Ovary (tissue), 3 donors: ENCODE data around the gene LGALS7B.

Experiments
- EP300 ChIP-seq: sonication (generic); formaldehyde crosslinking; IDR thresholded peaks from one replicate; pipeline ENCODE4 v1.6.1; 2017; ENCODE audit warnings: antibody characterized with exemption
- POLR2A ChIP-seq: fragments of 450-650 bp; IDR thresholded peaks from one replicate; pipeline ENCODE4 v1.6.1; 2017; ENCODE audit warnings: antibody characterized with exemption, mild to moderate bottlenecking, moderate library complexity
- TF ChIP-seq, protein P1 (sequence below), 3 donors: fragments of 450-650 bp in 2 of 3; fragments of 200-600 bp in 1 of 3; IDR thresholded peaks; one replicate each; pipeline versions ENCODE4 v1.5.1 to v1.8.0; 2016 to 2022; ENCODE audit warnings: antibody characterized with exemption in 3 of 3, mild to moderate bottlenecking in 1 of 3
- donor health status: DM: no; HTN: no; CAD: no.

- TF ChIP-seq POLR2A (no peak), EP300 (no peak)
- TF ChIP-seq, protein P1, sequence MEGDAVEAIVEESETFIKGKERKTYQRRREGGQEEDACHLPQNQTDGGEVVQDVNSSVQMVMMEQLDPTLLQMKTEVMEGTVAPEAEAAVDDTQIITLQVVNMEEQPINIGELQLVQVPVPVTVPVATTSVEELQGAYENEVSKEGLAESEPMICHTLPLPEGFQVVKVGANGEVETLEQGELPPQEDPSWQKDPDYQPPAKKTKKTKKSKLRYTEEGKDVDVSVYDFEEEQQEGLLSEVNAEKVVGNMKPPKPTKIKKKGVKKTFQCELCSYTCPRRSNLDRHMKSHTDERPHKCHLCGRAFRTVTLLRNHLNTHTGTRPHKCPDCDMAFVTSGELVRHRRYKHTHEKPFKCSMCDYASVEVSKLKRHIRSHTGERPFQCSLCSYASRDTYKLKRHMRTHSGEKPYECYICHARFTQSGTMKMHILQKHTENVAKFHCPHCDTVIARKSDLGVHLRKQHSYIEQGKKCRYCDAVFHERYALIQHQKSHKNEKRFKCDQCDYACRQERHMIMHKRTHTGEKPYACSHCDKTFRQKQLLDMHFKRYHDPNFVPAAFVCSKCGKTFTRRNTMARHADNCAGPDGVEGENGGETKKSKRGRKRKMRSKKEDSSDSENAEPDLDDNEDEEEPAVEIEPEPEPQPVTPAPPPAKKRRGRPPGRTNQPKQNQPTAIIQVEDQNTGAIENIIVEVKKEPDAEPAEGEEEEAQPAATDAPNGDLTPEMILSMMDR (IDR thresholded peaks at IDR 0.05) = no peak
Measured at GRCh38 chr19:38836983-38837626, 48.1 kb downstream of the LGALS7B start.
